Right lobe of liver (tissue), 6 donors: Measurements from ENCODE around the gene KRTAP10-11. TPM values are rescaled to one million over a fixed set of nuclear protein-coding genes. Genes with fewer than 3 reads are reported as not detected.

ENCODE experiments used
- ATAC-seq, 4 donors: fragments of 200-7000 bp; cut with Tn5 transposase; one replicate each; pipeline ENCODE4 v1.9.1; 2020; ENCODE audit warnings: mild to moderate bottlenecking in 4 of 4, moderate library complexity in 4 of 4
- DNase-seq, 3 donors: peaks; one replicate each; pipeline ENCODE4 v3.0.0-alpha.2; 2020
- H3K27ac ChIP-seq, 3 donors: fragments of 200-600 bp; one replicate each; pipeline ENCODE4 v1.8.0; 2022
- H3K27me3 ChIP-seq, 2 donors: fragments of 200-600 bp; one replicate each; pipeline ENCODE4 v1.8.0; 2022
- H3K36me3 ChIP-seq, 4 donors: fragments of 200-600 bp; sonication (generic) in 1 of 4; one replicate each; pipeline versions ENCODE4 v1.5.1 to v1.8.0; 2017 to 2022; ENCODE audit warnings: control low read depth in 1 of 4
- H3K4me1 ChIP-seq, 4 donors: fragments of 200-600 bp; sonication (generic) in 1 of 4; one replicate each; pipeline versions ENCODE4 v1.5.1 to v1.8.0; 2017 to 2022; ENCODE audit warnings: control low read depth in 1 of 4
- H3K4me3 ChIP-seq, 3 donors: fragments of 200-600 bp; one replicate each; pipeline ENCODE4 v1.8.0; 2022
- H3K9me3 ChIP-seq, 4 donors: fragments of 200-600 bp; sonication (generic) in 1 of 4; one replicate each; pipeline versions ENCODE4 v1.5.1 to v1.8.0; 2017 to 2022; ENCODE audit warnings: control low read depth in 1 of 4
- POLR2A ChIP-seq: fragments of 450-650 bp; IDR thresholded peaks from one replicate; pipeline ENCODE4 v1.6.1; 2017; ENCODE audit warnings: antibody characterized with exemption, mild to moderate bottlenecking
- WGBS: methylation state at CpG from one replicate; pipeline ENCODE4 v1.1.6; 2018; ENCODE audit warnings: low coverage, low lambda C conversion rate; ENCODE audit not compliant: insufficient coverage; ENCODE audit errors: missing lambda C conversion rate; 5-methylcytosine and 5-hydroxymethylcytosine counted together
- intact Hi-C, 2 donors: fragments of 100-400 bp; cut with DNase I; formaldehyde crosslinking; loops; one replicate each; pipeline versions ENCODE4 v1.11.2 to v1.14.1; 2022
- total RNA-seq, 6 experiments: library from RNA; depleted of rRNA in 2 of 6; stranded (reverse); fragments of >200 nt in 2 of 6; fragmentation: NEBNext Ultra II Directional in 3 of 6; extraction: Animal tissue kit (Norgen Biotek cat#: 25700) in 3 of 6; gene quantifications; one replicate each; pipeline versions ENCODE4 v1.1.0 to v1.2.4, GENCODE V29; 2016 to 2023
- TF ChIP-seq, protein P1 (sequence below), 4 donors: fragments of 200-600 bp in 3 of 4; fragments of 450-650 bp in 1 of 4; IDR thresholded peaks; one replicate each; pipeline versions ENCODE4 v1.5.1 to v1.8.0; 2016 to 2022; ENCODE audit warnings: antibody characterized with exemption in 4 of 4, mild to moderate bottlenecking in 2 of 4
- donor health status: DM: no; HTN: yes; CAD: no.
- donor health status: DM: no; HTN: no; CAD: no.
- donor health status: DM: no; HTN: no; CAD: no.
- donor health status: DM: no; HTN: yes; CAD: no.
- donor health status: DM: no; HTN: yes; CAD: no.

KRTAP10-11 gene
- total RNA-seq, 6 experiments from 2014 or later, result not detected

DNA sequence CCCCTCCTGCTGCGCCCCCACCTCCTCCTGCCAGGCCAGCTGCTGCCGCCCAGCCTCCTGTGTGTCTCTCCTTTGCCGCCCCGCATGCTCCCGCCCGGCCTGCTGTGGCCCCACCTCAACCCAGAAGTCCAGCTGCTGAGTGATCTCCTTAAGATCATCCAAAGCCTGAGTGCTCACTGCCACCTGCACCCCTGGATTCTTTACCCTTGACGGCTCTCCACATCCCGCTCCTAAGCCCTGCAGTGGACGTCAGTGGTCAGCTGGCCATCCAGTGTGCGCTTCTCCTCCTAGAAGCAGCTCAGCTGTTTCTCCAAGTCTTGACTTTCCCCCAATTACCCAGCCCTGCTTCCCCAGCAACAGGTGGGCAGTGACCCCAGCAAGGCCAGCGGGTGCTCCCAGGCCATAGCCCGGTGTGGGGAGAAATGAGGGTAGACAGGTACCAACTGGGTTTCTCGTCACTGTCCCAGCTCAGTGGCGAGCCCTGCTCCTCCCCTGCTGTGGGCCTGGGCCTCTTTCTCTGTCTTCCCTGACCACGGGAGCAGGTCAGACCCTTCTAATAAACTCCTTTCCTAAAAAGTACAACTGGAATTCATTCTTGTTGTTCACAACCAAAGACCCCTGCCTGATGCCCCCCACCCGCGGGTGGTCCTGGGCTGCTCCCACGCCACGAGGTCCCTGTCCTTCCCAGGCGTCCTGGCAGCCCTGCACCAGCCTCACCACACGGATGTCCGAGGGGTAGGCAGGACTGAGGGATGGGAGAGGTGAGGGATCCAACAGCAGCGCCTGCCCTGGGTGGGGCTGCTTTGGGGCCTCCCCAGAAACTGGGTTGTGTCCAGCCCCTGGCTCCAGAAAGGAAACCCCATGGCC is 44.4 kb upstream of the KRTAP10-11 start:
- no peaks in the 10 kb centered on the region for H3K9me3 ChIP-seq
- H3K36me3 ChIP-seq, result no peaks in the 10 kb centered on the region
- TF ChIP-seq POLR2A, result no peak
- TF ChIP-seq, protein P1, sequence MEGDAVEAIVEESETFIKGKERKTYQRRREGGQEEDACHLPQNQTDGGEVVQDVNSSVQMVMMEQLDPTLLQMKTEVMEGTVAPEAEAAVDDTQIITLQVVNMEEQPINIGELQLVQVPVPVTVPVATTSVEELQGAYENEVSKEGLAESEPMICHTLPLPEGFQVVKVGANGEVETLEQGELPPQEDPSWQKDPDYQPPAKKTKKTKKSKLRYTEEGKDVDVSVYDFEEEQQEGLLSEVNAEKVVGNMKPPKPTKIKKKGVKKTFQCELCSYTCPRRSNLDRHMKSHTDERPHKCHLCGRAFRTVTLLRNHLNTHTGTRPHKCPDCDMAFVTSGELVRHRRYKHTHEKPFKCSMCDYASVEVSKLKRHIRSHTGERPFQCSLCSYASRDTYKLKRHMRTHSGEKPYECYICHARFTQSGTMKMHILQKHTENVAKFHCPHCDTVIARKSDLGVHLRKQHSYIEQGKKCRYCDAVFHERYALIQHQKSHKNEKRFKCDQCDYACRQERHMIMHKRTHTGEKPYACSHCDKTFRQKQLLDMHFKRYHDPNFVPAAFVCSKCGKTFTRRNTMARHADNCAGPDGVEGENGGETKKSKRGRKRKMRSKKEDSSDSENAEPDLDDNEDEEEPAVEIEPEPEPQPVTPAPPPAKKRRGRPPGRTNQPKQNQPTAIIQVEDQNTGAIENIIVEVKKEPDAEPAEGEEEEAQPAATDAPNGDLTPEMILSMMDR (IDR thresholded peaks at IDR 0.05), result no peak
- H3K27me3 ChIP-seq, result no peaks in the 10 kb centered on the region
- 83% methylated on average over 13 of the region's 23 CpGs for WGBS
- DNase-seq (no peak), ATAC-seq (peak in 1 of 4 donors; percentile 34)
- no peaks in the 10 kb centered on the region for H3K4me1 ChIP-seq
- H3K27ac ChIP-seq, result no peak overlapping the region
- intact Hi-C loops, result no loop called here
- H3K4me3 ChIP-seq, result no peak overlapping the region

DNA sequence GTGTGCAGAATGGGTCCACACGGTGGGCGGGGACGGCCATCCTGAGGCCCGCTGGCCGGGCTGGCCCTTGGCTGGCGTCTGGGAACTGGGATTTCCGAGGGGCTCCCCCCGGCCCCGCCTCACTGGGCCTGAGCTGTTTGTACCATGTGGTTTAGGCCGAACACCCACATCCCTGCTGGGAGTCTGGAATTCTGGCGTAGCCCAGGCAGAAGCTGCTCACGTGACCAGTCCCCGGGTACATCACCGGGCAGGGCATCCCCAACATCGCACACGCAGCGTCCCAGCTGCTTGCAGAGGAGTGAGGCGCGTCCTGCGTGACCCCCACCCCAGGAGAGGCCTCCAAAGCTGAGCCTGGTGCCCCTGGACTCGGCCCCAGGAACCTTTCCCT is 43.8 kb upstream of the KRTAP10-11 start:
- H3K9me3 ChIP-seq, result no peaks in the 10 kb centered on the region
- DNase-seq, result no peak

DNA sequence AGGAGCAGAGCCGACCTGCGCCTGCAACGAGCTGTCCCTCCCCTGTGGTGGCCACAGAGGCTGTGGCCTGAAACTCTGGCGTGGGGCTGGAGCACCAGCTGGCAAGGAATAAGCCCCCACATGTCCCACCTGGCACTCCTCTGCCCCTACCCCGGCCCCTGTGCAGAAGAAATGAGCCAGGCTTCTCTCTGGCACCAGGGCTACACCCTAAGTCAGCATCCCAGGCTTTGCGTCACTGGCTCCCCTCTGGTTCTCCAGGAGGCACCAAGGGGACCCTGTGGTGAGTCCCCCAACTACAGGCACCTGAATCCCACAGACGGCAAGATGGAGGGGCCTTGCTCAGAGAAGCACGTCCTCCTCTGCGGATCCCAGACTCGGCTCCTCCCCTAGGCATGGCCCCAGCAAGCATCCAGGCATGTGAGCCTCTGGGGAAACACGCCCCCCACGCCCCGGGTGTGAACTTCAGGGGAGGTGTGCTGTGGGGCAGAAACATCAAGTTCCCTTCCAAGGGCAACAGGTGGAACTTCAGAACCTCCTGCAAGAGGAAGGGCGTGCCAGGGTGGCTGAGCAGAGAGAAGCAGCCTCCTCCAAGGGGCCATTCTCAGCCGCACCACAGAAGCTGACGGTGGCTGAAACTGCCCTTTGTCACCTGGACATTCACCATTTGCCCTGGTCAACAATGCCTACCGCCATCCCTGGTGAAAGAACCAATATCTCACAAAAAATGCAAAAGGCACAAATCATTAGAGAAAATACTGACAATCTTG is 42.9 kb upstream of the KRTAP10-11 start:
- TF ChIP-seq, protein P1 (IDR thresholded peaks at IDR 0.05), result no peak
- TF ChIP-seq POLR2A, result no peak
- H3K4me1 ChIP-seq, result no peaks in the 10 kb centered on the region

More for the DNA sequence above, 43.8 kb upstream of the KRTAP10-11 start:
- no peak overlapping the region for H3K4me3 ChIP-seq
- H3K36me3 ChIP-seq, result no peaks in the 10 kb centered on the region
- no peaks in the 10 kb centered on the region for H3K4me1 ChIP-seq
- H3K27ac ChIP-seq, result no peak overlapping the region
- WGBS, result no CpG with 5 or more reads among the region's 21 CpGs
- TF ChIP-seq, protein P1 (IDR thresholded peaks at IDR 0.05), result no peak
- no peak for TF ChIP-seq POLR2A
- no peak for ATAC-seq
- intact Hi-C loops, result no loop called here
- no peaks in the 10 kb centered on the region for H3K27me3 ChIP-seq

DNA sequence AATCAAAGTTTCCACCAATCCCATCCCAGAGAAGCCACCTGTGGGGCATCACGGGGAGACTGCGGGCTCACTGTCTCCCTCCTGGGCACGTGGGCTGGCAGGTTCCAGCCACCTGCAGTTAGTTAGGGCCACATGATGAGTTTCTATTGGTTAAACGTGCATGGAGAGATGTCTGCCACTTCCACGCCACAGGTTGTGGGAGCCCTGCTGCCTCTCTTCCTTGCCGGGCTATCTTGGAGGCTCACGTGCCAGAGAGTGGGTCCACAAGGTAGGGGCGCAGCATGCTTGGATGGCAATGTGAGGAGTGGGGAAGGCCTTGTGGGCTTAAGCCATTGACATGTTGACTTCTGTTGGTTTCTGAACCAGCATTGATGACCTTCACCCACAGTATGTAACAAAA is 42.3 kb upstream of the KRTAP10-11 start:
- Histone ChIP-seq H3K4me3 (no peak overlapping the region), H3K36me3 (no peaks in the 10 kb centered on the region), H3K27ac (no peak overlapping the region), H3K4me1 (no peaks in the 10 kb centered on the region), H3K9me3 (no peaks in the 10 kb centered on the region), H3K27me3 (no peaks in the 10 kb centered on the region)
- no peak for ATAC-seq
- DNase-seq, result no peak
- WGBS, result 33% methylated on average over 1 of the region's 8 CpGs
- TF ChIP-seq, protein P1 (IDR thresholded peaks at IDR 0.05), result no peak
- TF ChIP-seq POLR2A, result no peak
- intact Hi-C loops, result no loop called here

More for the DNA sequence above, 42.9 kb upstream of the KRTAP10-11 start:
- no peaks in the 10 kb centered on the region for H3K27me3 ChIP-seq
- WGBS, result 35% methylated on average over 4 of the region's 17 CpGs
- no peaks in the 10 kb centered on the region for H3K36me3 ChIP-seq
- H3K9me3 ChIP-seq, result no peaks in the 10 kb centered on the region
- peak in 1 of 4 donors; percentile 31 for ATAC-seq
- DNase-seq, result no peak
- no peak overlapping the region for H3K27ac ChIP-seq
- intact Hi-C loops, result no loop called here
- H3K4me3 ChIP-seq, result no peak overlapping the region
